Thyroid gland (tissue), 4 donors: ENCODE results near the gene TSPAN31. TPM values are rescaled to one million over a fixed set of nuclear protein-coding genes. Genes with fewer than 3 reads are reported as not detected.

ENCODE experiments used
- DNase-seq, 2 donors: peaks; one replicate each; pipeline ENCODE4 v3.0.0-alpha.2; 2019
- H3K27ac ChIP-seq, 3 donors: fragments of 200-600 bp; sonication (generic); 1 replicate in 2 of 3; 2 replicates in 1 of 3; pipeline ENCODE4 v1.5.1; 2016 to 2019; ENCODE audit warnings: mild to moderate bottlenecking in 1 of 3, moderate library complexity in 1 of 3
- H3K27me3 ChIP-seq: fragments of 200-600 bp; sonication (generic); one replicate; pipeline ENCODE4 v1.5.1; 2019
- H3K36me3 ChIP-seq, 2 donors: fragments of 200-600 bp; sonication (generic); one replicate each; pipeline ENCODE4 v1.5.1; 2016 to 2019
- H3K4me1 ChIP-seq, 2 donors: fragments of 200-600 bp; sonication (generic); one replicate each; pipeline ENCODE4 v1.5.1; 2017 to 2019
- H3K4me3 ChIP-seq, 3 donors: fragments of 200-600 bp; sonication (generic); replicated peaks in 1 of 3; 1 replicate in 2 of 3; 2 replicates in 1 of 3; pipeline ENCODE4 v1.5.1; 2016; ENCODE audit warnings: mild to moderate bottlenecking in 1 of 3
- H3K9me3 ChIP-seq: fragments of 200-600 bp; sonication (generic); one replicate; pipeline ENCODE4 v1.5.1; 2017
- CTCF ChIP-seq, 6 experiments: fragments of 200-600 bp in 3 of 6; fragments of 450-650 bp in 3 of 6; sonication (generic) in 3 of 6; IDR thresholded peaks; one replicate each; pipeline ENCODE4 v1.5.1; 2016 to 2019; ENCODE audit warnings: antibody characterized with exemption in 6 of 6, mild to moderate bottlenecking in 2 of 6, inconsistent platforms in 1 of 6, moderate library complexity in 1 of 6
- POLR2A ChIP-seq, 2 donors: fragments of 450-650 bp; IDR thresholded peaks; one replicate each; pipeline ENCODE4 v1.6.1; 2017; ENCODE audit warnings: antibody characterized with exemption in 2 of 2, mild to moderate bottlenecking in 2 of 2, moderate library complexity in 1 of 2
- WGBS, 2 donors: methylation state at CpG; one replicate each; pipeline ENCODE4 v1.1.5; 2017; 5-methylcytosine and 5-hydroxymethylcytosine counted together
- intact Hi-C: fragments of 100-400 bp; cut with DNase I; formaldehyde crosslinking; loops from one replicate; pipeline ENCODE4 v1.15.1; 2023
- total RNA-seq, 4 donors: library from RNA; depleted of rRNA; stranded (reverse); fragments of >200 nt; gene quantifications; one replicate each; pipeline ENCODE4 v1.2.3, GENCODE V29; 2016

TSPAN31 gene
- total RNA-seq, 4 donors from 2014 or later = 110 to 166 (median 137) TPM

GRCh38 chr12:57739387-57739786 is 5.5 kb upstream of the TSPAN31 start:
- Histone ChIP-seq H3K36me3 (no peaks in the 10 kb centered on the region), H3K27ac (no peak overlapping the region), H3K4me3 (no peak overlapping the region), H3K27me3 (peaks cover 40% of the 10 kb centered on the region), H3K9me3 (no peaks in the 10 kb centered on the region), H3K4me1 (peaks cover 11 to 39% of the 10 kb centered on the region in 2 donors)
- no peak for DNase-seq
- WGBS, 2 donors = 8 to 45% methylated on average over 5 to 7 of the region's 7 CpGs
- TF ChIP-seq CTCF (IDR thresholded peaks at IDR 0.05) (no peak), POLR2A (IDR thresholded peaks at IDR 0.05) (no peak)
- intact Hi-C loops = no loop called here

- DNase-seq = no peak
These were observed 4.8 kb upstream of the TSPAN31 start for GRCh38 chr12:57739914-57740538.

GRCh38 chr12:57740656-57741412 is 4.0 kb upstream of the TSPAN31 start:
- WGBS, 2 donors = 65 to 68% methylated on average over 5 of the region's 5 CpGs
- no peak overlapping the region for H3K4me3 ChIP-seq
- H3K27me3 ChIP-seq = peaks cover 34% of the 10 kb centered on the region
- H3K27ac ChIP-seq = no peak overlapping the region
- TF ChIP-seq POLR2A (IDR thresholded peaks at IDR 0.05) (no peak), CTCF (IDR thresholded peaks at IDR 0.05) (no peak)
- DNase-seq = peak in 1 of 2 donors; percentile 17
- H3K9me3 ChIP-seq = no peaks in the 10 kb centered on the region
- no peaks in the 10 kb centered on the region for H3K36me3 ChIP-seq
- intact Hi-C loops = no loop called here
- peaks cover 11 to 38% of the 10 kb centered on the region in 2 donors for H3K4me1 ChIP-seq

More at GRCh38 chr12:57739914-57740538, 4.8 kb upstream of the TSPAN31 start:
- no peak for TF ChIP-seq CTCF (IDR thresholded peaks at IDR 0.05)
- TF ChIP-seq POLR2A (IDR thresholded peaks at IDR 0.05) = no peak
- H3K27ac ChIP-seq = no peak overlapping the region
- H3K4me3 ChIP-seq = no peak overlapping the region
- no peaks in the 10 kb centered on the region for H3K9me3 ChIP-seq
- peaks cover 40% of the 10 kb centered on the region for H3K27me3 ChIP-seq
- intact Hi-C loops = no loop called here
- H3K36me3 ChIP-seq = no peaks in the 10 kb centered on the region
- H3K4me1 ChIP-seq = peaks cover 11 to 40% of the 10 kb centered on the region in 2 donors
- WGBS, 2 donors = 20 to 24% methylated on average over 7 to 9 of the region's 10 CpGs

GRCh38 chr12:57741413-57741789 is 3.4 kb upstream of the TSPAN31 start:
- TF ChIP-seq POLR2A (IDR thresholded peaks at IDR 0.05) (no peak), CTCF (IDR thresholded peaks at IDR 0.05) (no peak)
- no peaks in the 10 kb centered on the region for H3K9me3 ChIP-seq
- H3K27ac ChIP-seq = no peak overlapping the region
- H3K27me3 ChIP-seq = peaks cover 28% of the 10 kb centered on the region
- no peak overlapping the region for H3K4me3 ChIP-seq
- intact Hi-C loops = no loop called here
- WGBS, 2 donors = 54 to 69% methylated on average over 1 of the region's 1 CpG
- no peaks in the 10 kb centered on the region for H3K36me3 ChIP-seq
- peaks cover 11 to 34% of the 10 kb centered on the region in 2 donors for H3K4me1 ChIP-seq
- no peak for DNase-seq
